ENCODE results near the gene ZBTB7A. TPM values are rescaled to one million over a fixed set of nuclear protein-coding genes. Genes with fewer than 3 reads are reported as not detected.

The ZBTB7A gene
- total RNA-seq, 1 donor from 2014 or later = 30.0 TPM

DNA sequence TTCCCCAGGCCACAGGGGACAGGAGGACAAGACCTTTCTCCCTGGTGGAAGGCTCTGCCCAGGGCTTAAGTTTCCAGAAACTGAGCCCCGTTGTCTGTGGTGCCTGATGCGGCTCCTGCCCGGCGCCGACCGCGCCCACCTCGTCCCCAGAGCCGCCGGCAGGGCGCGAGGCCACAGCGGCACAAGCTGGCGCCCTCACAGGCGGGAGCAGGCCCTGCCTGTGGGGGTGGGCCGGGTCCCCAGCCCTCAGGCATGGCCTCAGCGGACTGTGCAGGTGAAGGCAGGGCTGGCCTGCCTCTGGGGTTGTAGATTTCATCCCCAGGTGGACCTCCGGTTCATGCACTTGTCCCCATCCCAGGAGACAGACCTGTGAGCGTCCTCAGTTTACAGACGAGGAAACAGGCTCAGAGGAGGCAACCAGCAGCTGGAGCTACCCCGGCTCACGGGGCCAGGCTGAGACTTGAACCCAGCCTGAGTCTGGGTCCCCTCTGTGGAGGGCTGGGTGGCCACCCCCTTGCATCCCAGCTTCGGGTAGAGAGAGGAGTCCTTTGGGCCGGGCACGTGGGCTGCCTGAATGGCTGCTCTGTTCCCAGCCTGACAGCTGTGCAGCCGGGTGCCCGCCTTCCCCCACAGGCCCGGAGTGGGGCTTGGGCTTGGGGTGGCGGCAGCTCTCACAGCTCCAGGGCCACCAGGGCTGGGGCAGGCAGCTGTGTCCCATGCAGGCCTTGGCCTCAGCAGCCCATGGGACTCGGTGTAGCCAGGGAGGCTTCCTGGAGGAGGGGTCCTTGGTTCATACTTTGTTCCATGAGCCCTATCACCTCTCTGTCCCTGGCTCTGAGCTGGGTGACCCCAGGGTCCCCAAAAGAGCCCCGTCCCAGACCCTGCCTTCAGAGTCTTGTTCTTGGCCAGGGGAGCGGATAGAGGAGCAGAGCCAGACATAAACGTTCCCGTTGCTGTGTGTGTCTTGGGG lies 32.4 kb downstream of the ZBTB7A start:
- H3K9me3 Mint-ChIP-seq (ENCODE audit: unreplicated experiment) = no peaks in the 10 kb centered on the region
- DNase-seq (ENCODE audit: extremely low spot score, unreplicated experiment) = no peak
- peaks cover 2% of the 10 kb centered on the region for H3K4me1 Mint-ChIP-seq (ENCODE audit: unreplicated experiment)
- H3K4me3 Mint-ChIP-seq (ENCODE audit: unreplicated experiment) = no peak overlapping the region
- no peaks in the 10 kb centered on the region for H3K27me3 Mint-ChIP-seq (ENCODE audit: unreplicated experiment)
- TF ChIP-seq, protein P1, sequence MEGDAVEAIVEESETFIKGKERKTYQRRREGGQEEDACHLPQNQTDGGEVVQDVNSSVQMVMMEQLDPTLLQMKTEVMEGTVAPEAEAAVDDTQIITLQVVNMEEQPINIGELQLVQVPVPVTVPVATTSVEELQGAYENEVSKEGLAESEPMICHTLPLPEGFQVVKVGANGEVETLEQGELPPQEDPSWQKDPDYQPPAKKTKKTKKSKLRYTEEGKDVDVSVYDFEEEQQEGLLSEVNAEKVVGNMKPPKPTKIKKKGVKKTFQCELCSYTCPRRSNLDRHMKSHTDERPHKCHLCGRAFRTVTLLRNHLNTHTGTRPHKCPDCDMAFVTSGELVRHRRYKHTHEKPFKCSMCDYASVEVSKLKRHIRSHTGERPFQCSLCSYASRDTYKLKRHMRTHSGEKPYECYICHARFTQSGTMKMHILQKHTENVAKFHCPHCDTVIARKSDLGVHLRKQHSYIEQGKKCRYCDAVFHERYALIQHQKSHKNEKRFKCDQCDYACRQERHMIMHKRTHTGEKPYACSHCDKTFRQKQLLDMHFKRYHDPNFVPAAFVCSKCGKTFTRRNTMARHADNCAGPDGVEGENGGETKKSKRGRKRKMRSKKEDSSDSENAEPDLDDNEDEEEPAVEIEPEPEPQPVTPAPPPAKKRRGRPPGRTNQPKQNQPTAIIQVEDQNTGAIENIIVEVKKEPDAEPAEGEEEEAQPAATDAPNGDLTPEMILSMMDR (IDR thresholded peaks at IDR 0.05) = no peak
- no peak overlapping the region for H3K27ac Mint-ChIP-seq (ENCODE audit: unreplicated experiment)
- peaks cover 5% of the 10 kb centered on the region for H3K36me3 Mint-ChIP-seq (ENCODE audit: unreplicated experiment)

DNA sequence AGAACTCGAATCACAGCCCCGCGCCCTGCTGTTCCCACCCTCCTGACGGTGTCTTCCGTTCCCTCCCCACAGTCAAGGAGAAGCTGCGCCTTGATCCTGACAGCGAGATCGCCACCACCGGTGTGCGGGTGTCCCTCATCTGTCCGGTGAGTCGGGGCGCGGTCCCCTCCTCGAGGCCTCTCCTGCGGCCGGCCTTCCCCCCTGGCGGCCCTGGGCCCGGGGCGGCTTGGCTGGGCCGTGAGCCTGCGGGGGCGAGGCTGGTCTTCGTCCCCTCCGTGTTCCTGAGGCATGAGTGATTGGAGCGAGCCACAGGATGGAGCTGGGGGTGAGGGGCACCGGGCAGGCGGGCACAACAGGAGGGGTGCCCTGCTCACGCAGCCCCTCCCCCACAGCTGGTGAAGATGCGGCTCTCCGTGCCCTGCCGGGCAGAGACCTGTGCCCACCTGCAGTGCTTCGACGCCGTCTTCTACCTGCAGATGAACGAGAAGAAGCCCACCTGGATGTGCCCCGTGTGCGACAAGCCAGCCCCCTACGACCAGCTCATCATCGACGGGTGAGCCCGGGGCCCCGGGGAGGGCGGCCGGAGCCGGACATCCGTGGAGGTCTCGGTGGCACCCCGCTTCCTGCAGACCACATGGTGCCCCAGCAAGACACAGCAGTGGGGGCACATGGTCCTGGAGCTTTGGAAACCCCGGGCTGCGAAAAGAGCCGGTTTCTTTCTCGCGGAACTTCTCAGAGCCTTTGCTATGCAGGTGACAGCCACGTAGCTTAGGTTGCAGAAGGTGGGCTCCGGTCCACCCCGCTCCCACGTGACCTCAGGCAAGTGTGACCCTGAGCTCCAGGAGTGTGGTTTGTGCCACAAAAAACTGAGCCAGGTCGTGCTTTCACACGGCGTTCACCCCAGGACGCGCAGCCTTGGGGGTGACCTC lies 33.4 kb downstream of the ZBTB7A start:
- Mint-ChIP-seq H3K4me1 (ENCODE audit: unreplicated experiment) (peaks cover 2% of the 10 kb centered on the region), H3K27me3 (ENCODE audit: unreplicated experiment) (no peaks in the 10 kb centered on the region), H3K9me3 (ENCODE audit: unreplicated experiment) (no peaks in the 10 kb centered on the region), H3K27ac (ENCODE audit: unreplicated experiment) (no peak overlapping the region), H3K36me3 (ENCODE audit: unreplicated experiment) (peaks cover 5% of the 10 kb centered on the region), H3K4me3 (ENCODE audit: unreplicated experiment) (no peak overlapping the region)
- TF ChIP-seq, protein P1 (IDR thresholded peaks at IDR 0.05) = no peak
- DNase-seq (ENCODE audit: extremely low spot score, unreplicated experiment) = no peak

DNA sequence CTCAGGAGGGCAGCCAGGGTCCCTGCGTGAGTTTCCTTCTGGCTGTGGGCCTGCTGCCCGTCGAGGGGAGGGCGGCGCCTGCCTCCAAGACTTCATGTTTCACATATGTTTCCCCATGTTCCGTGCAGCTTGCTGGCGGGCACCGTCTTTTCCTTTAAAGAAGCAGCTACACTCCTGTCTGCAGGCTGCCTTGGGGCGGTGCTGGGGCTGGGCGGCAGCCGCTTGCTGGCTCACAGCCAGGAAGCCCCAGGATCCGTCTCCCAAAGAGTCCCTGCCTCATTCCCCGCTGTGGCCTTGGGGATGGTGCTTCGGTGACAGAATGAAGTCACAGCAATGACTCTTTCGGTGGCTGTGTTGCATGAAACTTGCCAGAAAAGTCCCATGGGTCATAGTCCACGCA lies 34.3 kb downstream of the ZBTB7A start:
- Mint-ChIP-seq H3K27ac (ENCODE audit: unreplicated experiment) (no peak overlapping the region), H3K4me1 (ENCODE audit: unreplicated experiment) (peaks cover 2% of the 10 kb centered on the region), H3K9me3 (ENCODE audit: unreplicated experiment) (no peaks in the 10 kb centered on the region), H3K36me3 (ENCODE audit: unreplicated experiment) (peaks cover 4% of the 10 kb centered on the region), H3K27me3 (ENCODE audit: unreplicated experiment) (no peaks in the 10 kb centered on the region), H3K4me3 (ENCODE audit: unreplicated experiment) (no peak overlapping the region)
- DNase-seq (ENCODE audit: extremely low spot score, unreplicated experiment) = no peak
- TF ChIP-seq, protein P1 (IDR thresholded peaks at IDR 0.05) = no peak

DNA sequence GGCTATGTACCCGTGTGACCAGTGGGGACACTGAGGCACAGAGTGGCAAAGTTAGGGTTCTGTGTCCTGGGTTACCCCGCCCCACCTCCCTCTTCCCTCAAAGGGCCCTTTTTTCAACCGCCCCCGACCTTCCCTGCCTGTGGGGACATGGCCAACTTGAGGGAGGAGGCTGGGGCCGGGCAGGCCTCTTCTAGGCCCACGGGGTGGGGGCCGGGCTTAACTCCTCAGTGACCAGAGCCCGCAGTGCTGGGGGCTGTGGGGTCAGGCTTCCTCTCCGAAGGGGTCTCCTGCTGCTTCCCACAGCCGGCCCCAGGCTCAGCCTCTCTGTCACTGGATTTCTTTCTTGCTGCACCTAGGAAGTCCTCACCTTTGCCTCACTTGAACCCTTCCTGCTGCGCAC lies 35.3 kb downstream of the ZBTB7A start:
- DNase-seq (ENCODE audit: extremely low spot score, unreplicated experiment) = no peak
- no peaks in the 10 kb centered on the region for H3K27me3 Mint-ChIP-seq (ENCODE audit: unreplicated experiment)
- no peak overlapping the region for H3K4me3 Mint-ChIP-seq (ENCODE audit: unreplicated experiment)
- no peak overlapping the region for H3K27ac Mint-ChIP-seq (ENCODE audit: unreplicated experiment)
- H3K36me3 Mint-ChIP-seq (ENCODE audit: unreplicated experiment) = peaks cover 4% of the 10 kb centered on the region
- TF ChIP-seq, protein P1 (IDR thresholded peaks at IDR 0.05) = no peak
- no peaks in the 10 kb centered on the region for H3K9me3 Mint-ChIP-seq (ENCODE audit: unreplicated experiment)
- peaks cover 2% of the 10 kb centered on the region for H3K4me1 Mint-ChIP-seq (ENCODE audit: unreplicated experiment)
